ENCODE results near the gene HLCS. TPM values are rescaled to one million over a fixed set of nuclear protein-coding genes. Genes with fewer than 3 reads are reported as not detected.

Gene HLCS
- polyA plus RNA-seq, 1 experiment, result 22.3 TPM

DNA sequence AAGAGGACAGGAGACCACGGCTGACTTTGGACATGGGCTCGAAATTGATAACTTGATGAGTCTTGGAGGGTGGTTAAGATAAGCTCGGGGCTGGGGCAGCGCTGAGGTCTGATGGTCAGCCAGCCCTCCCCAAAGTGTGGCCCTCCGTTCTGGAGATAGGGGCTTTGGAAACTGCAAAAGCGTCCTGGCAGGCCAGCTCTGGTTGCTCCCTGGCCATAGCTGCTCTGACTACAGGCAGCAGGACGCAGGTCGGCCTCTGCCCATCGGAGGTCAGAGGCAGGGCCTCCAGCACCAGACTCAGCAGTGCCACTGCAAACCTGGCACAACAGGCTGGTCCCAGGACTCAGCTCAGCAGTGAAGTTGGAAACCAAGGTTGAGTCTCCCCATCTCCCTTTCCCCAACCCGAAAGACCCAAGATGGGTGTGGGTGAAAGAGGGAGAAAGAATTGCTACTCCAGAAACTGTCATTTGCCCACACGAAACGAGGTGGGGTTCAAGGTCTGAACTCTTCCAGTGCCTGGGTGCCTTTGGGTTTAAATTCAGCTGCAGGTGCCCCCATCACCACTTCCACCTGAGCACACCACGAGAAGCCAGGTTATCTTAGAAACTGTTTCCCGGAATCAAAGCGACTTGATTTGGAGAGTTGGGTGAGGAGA is 262.7 kb downstream of the HLCS start:
- H3K4me3 ChIP-seq (ENCODE audit: low read depth, low read length), result no peak overlapping the region
- peaks cover 4% of the 10 kb centered on the region; the same call in 1 of the 2 replicates for H3K9me3 ChIP-seq (ENCODE audit: control insufficient read depth, insufficient read depth, low read length)
- ChIA-PET CTCF (interaction anchor here (1.3 kb wide), 1 partner anchor 73 kb away, joined by 3 read pairs; no protein-coding TSS in a partner anchor), POLR2A (no interaction called here)
- peaks cover 90% of the 10 kb centered on the region for H3K27me3 ChIP-seq (ENCODE audit: control insufficient read depth, insufficient read depth, low read length)
- H3K27ac ChIP-seq (ENCODE audit: low read depth, low read length), result no peak overlapping the region
- TF ChIP-seq, protein P1, sequence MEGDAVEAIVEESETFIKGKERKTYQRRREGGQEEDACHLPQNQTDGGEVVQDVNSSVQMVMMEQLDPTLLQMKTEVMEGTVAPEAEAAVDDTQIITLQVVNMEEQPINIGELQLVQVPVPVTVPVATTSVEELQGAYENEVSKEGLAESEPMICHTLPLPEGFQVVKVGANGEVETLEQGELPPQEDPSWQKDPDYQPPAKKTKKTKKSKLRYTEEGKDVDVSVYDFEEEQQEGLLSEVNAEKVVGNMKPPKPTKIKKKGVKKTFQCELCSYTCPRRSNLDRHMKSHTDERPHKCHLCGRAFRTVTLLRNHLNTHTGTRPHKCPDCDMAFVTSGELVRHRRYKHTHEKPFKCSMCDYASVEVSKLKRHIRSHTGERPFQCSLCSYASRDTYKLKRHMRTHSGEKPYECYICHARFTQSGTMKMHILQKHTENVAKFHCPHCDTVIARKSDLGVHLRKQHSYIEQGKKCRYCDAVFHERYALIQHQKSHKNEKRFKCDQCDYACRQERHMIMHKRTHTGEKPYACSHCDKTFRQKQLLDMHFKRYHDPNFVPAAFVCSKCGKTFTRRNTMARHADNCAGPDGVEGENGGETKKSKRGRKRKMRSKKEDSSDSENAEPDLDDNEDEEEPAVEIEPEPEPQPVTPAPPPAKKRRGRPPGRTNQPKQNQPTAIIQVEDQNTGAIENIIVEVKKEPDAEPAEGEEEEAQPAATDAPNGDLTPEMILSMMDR (IDR thresholded peaks at IDR 0.05; ENCODE audit: low read depth, low read length), result no peak
- no peak for DNase-seq (ENCODE audit: low read depth, low spot score)

DNA sequence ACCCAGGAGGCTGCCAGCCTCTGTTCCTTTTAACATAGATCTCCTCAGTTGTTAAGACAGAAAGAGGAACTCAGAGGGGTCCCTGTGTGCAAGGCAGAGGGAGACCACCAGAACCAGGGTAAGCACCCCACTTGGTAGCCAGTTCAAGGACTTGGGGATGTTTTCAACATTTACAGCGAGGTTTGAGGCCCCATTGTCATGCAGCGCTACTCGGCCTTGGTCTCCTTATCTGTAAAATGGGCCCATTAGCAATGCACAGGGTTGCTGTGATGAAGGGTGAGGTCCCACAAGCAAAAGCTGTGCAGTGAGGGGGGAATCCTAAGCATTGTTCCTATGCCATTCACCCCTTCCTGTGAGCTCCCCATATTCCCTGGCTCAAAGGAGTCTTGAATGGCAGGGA is 263.3 kb downstream of the HLCS start:
- Histone ChIP-seq H3K9me3 (ENCODE audit: control insufficient read depth, insufficient read depth, low read length) (peaks cover 4% of the 10 kb centered on the region; the same call in 1 of the 2 replicates), H3K4me3 (ENCODE audit: low read depth, low read length) (no peak overlapping the region), H3K27me3 (ENCODE audit: control insufficient read depth, insufficient read depth, low read length) (peaks cover 89% of the 10 kb centered on the region), H3K27ac (ENCODE audit: low read depth, low read length) (no peak overlapping the region)
- TF ChIP-seq, protein P1 (IDR thresholded peaks at IDR 0.05; ENCODE audit: low read depth, low read length), result no peak
- ChIA-PET CTCF (interaction anchor here (1.3 kb wide), 1 partner anchor 72 kb away, joined by 3 read pairs; no protein-coding TSS in a partner anchor), POLR2A (no interaction called here)
- DNase-seq (ENCODE audit: low read depth, low spot score), result no peak

GRCh38 chr21:36702622-36702968 is 263.9 kb downstream of the HLCS start:
- POLR2A ChIA-PET, result no interaction called here
- CTCF ChIA-PET, result interaction anchor here (0.7 kb wide), 1 partner anchor 198 kb away, joined by 3 read pairs; no protein-coding TSS in a partner anchor
- DNase-seq (ENCODE audit: low read depth, low spot score), result no peak
- Histone ChIP-seq H3K27ac (ENCODE audit: low read depth, low read length) (no peak overlapping the region), H3K4me3 (ENCODE audit: low read depth, low read length) (no peak overlapping the region), H3K27me3 (ENCODE audit: control insufficient read depth, insufficient read depth, low read length) (peaks cover 90% of the 10 kb centered on the region), H3K9me3 (ENCODE audit: control insufficient read depth, insufficient read depth, low read length) (peaks cover 4% of the 10 kb centered on the region; the same call in 1 of the 2 replicates)
- TF ChIP-seq, protein P1 (IDR thresholded peaks at IDR 0.05; ENCODE audit: low read depth, low read length), result no peak

DNA sequence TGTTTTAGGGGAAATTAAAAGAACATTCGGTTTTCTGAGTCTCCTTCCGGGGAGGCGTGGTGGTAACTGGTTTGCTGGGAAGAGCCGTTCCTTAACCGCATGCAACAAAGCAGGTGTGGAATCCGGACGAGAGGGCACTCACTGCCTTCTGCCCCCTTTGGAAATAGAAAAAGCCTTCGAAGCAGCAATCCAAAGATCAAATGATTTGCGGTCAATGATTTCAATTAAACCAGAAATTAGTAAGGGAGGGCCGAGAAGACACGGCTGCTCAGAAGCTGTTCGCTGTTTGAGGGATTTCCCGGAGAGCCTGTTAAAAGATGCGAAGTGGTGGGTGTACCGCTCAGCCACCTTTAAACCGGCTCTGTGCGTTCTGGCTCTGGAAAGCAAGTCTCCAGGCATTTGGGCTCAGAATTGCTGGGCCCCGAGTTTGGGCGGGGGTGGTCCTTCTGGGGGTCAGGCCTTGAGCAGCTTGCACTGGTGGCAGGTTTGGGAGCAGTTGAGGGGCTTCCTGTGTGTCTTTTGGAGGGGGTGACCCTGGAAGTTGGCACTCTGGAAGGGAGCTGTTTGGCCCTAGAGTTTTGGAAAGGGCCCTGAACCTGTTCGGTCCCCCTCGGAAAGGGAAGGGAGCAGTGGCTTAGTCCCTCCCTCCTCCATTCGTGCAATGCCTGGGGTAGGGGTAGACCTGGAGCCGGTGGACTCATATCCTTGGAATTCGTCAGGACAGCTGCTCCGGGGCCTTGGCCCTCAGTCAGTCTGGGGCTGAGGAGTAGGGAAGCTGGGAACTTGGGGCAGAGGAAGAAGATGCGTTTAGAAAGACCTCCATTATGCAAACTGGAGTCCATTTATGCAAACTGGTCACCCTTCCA is 264.5 kb downstream of the HLCS start:
- H3K9me3 ChIP-seq (ENCODE audit: control insufficient read depth, insufficient read depth, low read length), result peaks cover 6% of the 10 kb centered on the region; the same call in 1 of the 2 replicates
- H3K27ac ChIP-seq (ENCODE audit: low read depth, low read length), result no peak overlapping the region
- TF ChIP-seq, protein P1 (IDR thresholded peaks at IDR 0.05; ENCODE audit: low read depth, low read length), result no peak
- POLR2A ChIA-PET, result no interaction called here
- DNase-seq (ENCODE audit: low read depth, low spot score), result no peak
- no peak overlapping the region for H3K4me3 ChIP-seq (ENCODE audit: low read depth, low read length)
- H3K27me3 ChIP-seq (ENCODE audit: control insufficient read depth, insufficient read depth, low read length), result peaks cover 90% of the 10 kb centered on the region
- CTCF ChIA-PET, result interaction anchor here (0.6 to 0.7 kb wide), 2 partner anchors 54 to 197 kb away, joined by 3 to 4 read pairs; no protein-coding TSS in a partner anchor
